HG02938 (cell line): ENCODE measurements around the gene ZNF800.
A peak's percentile ranks its signal among the peaks of the same experiment; 100 is the strongest.
"Not testable (repeated sequence)": the region's sequence is repeated elsewhere in the genome, so short reads cannot be mapped to it uniquely, and the experiment has no call there.

Experiments used
- ATAC-seq: cut with Tn5 transposase; IDR thresholded peaks from one replicate; pipeline ENCODE4 v1.9.1; 2021; ENCODE audit warnings: mild to moderate bottlenecking, moderate library complexity; ENCODE audit not compliant: unreplicated experiment

Gene ZNF800

DNA sequence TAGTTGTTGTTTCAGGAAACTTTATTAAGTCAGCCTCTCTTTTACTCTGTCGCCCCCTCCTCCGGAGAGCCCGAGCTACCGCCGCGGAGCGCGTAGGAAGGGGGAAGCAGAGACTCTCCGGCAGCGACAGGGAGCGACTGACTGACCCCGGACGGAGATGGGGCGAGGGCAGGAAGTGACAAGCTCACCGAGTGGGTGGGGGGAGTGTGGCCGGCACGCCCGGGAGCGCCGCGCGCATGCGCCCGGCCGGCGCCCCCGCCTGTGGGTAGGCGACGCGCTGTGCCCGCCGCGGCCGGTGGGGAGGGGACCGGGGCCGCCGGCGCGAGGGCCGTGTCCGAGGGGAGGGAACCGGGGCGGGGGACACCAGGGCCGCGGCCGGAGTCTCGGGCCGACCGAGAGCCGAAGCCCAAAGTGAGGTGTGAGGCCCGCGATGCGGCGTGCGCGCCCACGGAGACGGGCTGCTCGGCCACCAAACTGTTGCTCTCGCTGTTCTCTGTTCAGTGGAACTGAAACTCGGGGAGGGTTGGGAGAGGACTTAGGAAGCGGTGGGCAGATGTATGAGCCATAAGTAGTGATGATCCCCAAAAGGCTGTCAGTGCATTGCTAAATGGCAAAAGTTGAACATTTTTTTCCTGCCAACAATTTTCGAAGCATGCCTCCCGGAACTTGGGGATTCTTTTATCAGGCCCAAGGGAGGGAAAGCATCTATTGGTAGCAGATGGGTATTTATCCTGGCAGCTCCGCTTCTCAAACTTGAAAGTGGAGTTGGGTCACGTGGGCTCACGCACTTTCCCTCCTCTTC lies at the start of gene ZNF800:
TSS of gene ZNF800 (minus strand) at position 143 of the 802 bp plus-strand sequence. CDS start 1,151 bp downstream, outside the sequence.
- ATAC-seq, result peak; percentile 79

DNA sequence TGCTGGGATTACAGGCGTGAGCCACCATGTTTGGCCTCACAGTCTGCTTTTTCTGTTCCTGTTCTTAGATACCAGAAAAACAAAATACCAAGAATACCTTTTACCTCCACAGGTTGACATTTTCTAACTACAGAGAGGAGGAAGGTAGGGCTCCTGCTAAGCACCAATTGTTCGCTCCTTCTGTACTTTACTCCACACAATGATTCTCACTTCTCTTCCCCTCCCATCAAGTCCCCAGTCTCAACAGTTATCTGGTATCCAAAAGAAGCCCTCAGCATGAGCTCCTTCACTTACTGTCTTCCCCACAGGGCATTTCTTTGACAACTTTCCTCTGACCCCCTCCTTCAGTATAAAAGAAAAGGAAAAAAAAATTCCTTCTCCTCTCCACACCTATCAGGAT lies 47.7 kb upstream of the ZNF800 start:
- no peak for ATAC-seq

DNA sequence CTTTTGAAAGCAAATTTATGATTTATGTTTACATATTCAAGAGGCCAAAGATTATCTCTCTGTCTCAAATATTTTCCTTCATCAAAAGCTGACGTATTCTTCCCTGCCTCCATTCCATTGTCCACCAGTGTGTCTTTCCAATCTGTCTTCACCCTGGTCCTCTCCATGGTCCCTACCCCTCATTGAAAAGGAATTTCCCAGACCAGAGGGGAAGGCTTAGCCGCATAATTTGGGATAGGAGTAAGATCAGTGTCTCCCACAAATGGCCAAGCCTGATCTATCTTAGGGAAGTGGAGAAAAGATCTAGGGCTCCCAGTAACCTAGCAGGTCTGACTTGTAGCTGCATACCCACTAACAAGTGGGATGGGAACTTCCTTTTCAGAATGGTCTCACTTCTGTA lies 46.3 kb upstream of the ZNF800 start:
- ATAC-seq, result no peak

GRCh38 chr7:127437837-127438236 lies 45.3 kb upstream of the ZNF800 start:
- no peak for ATAC-seq

DNA sequence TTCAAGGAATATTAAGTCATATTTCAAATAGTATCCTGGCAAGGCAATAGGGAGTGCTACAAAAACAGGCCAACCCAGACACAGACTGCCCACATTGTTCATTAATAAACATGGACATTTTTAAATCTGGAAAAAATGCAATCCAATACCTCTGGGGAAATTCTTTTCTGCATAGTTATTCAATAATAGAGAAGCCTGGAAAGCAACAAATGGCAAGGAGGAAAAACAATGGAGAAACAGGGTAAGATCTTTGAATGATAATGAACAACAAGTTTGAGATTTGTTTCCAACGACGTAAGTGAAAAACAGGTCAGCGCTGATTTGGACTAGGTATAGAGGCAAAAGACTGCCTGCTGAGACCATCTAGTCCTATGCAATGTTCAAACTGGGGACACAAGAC lies 44.7 kb upstream of the ZNF800 start:
- no peak for ATAC-seq

GRCh38 chr7:127429281-127429680 lies 36.8 kb upstream of the ZNF800 start:
- not testable (repeated sequence) for ATAC-seq

- ATAC-seq, result no peak
Measured at GRCh38 chr7:127419196-127419595, 26.7 kb upstream of the ZNF800 start.

DNA sequence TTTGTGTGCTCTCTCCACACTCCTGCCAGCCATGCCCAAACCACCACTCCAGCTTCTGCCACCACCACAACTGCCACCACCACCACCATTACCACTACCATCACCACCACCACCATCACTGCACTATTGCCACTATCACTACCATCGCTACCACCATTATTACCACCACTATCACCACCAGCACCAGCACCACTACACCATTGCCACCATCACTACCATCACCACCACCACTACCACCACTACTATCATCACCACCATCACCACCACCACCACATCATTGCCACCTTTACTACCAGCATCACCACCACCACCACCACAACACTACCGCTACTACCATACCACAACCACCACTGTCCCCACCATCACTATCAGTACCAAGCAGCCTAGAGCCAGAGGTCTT lies 26.0 kb upstream of the ZNF800 start:
- ATAC-seq, result no peak

GRCh38 chr7:127417346-127417745 lies 24.8 kb upstream of the ZNF800 start:
- ATAC-seq, result peak; percentile 81

DNA sequence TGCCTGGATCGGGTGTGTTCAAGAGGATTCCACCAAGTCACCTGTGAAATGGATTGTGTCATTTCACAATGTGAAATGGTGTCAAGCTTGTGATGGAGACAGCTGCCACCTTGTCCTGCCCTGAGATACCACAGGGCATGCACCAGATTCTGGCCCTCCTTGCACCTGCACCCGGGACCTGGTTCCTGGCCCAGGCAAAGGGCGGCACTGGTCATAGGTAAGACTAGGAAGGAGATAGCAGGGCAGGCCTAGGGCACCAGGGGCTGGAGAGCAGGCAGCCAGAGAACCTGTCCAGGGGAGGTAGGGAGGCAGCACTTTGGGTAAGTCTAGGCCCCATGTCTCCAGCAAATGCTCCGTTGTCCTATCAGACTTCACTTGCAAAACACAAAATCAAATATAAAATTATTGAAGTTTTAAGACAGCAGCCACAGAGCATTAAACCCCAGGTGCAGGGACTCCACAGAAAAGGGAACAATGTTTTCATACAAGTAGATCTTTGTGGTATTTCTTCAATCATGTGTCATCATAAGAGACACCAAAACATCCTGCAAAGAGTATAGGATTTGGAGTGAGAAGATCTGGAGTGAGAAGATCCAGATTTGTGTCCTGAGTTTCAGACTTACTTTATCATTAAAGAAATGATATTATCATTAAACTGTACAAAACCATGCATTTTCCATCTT lies 22.7 kb upstream of the ZNF800 start:
- ATAC-seq, result no peak

DNA sequence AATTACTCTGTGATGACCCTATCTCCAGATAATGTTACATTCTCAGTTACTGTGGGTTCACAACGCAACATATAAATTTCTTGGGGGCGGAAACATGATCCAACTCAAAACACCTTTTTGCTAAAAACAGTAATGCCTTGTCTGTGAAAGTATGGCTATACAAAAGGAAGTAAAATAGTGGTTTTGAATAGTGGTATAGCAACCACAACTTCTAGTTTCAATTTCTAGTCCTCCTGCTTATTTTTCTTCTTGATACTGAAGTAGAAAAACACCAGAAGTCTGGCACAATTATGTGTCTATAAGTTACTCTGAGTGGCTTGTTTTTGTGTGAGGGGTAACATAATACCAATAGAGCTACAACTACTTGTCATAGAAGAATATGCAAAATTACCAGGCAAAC lies 21.5 kb upstream of the ZNF800 start:
- ATAC-seq, result peak; percentile 66

DNA sequence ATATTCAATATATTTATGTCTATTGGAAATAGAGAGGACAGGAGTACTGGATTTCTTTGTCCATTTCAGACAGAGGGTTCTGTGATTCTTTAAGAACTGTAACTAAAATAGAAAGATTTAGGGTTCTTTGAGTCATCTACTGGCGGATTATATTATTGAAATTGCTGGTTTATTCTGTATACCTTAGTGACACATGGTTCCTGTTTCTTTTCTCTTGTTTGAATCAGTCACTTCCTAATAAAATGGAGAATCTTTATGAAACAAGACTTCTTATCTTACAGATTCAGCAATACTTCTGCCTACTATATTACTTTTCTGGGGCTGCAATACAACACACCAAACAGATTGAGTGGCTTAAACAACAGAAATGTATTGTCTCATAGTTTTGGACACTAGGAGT lies 20.8 kb upstream of the ZNF800 start:
- ATAC-seq, result no peak

- ATAC-seq, result no peak
Measured at GRCh38 chr7:127411176-127411575, 18.7 kb upstream of the ZNF800 start.

- ATAC-seq, result no peak
Measured at GRCh38 chr7:127409629-127410028, 17.1 kb upstream of the ZNF800 start.

DNA sequence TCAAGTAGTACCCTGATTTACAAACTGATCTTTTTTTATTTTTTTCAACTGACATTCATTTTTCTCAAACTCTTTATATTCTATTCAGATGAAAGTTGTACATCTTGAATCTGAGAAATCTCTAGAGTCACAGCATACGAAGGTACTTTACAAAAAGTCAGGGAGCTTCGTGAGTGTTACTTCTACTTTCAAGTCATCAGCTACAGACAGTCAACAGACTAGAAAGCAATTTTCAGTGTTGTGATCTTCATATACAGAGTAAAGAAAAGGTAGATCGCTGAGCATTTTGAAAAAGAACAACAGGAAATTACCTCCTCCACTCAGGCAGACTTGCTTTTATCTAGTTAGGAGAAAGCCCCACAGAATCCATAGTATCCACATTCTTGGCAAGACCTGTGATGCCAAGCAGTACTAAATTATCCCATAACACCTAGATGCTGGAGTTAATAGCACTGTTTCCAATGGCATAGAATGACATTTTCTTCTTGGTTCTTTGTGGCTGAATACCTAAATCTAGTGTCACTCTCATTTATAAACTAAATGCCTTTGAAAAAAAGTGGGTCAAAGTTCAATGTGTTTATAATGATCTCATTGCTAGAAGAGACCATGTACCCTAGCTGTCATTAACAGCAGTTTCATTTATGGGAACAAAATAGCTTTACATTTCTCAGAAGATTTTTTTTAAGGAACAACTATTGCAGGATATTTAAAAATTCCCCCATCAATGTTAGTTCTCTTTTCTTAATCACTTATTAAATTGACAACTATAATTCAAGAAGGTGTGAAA lies 12.0 kb upstream of the ZNF800 start:
- ATAC-seq, result peak; percentile 73

GRCh38 chr7:127396184-127396583 lies 3.7 kb upstream of the ZNF800 start:
- ATAC-seq, result peak; percentile 40

DNA sequence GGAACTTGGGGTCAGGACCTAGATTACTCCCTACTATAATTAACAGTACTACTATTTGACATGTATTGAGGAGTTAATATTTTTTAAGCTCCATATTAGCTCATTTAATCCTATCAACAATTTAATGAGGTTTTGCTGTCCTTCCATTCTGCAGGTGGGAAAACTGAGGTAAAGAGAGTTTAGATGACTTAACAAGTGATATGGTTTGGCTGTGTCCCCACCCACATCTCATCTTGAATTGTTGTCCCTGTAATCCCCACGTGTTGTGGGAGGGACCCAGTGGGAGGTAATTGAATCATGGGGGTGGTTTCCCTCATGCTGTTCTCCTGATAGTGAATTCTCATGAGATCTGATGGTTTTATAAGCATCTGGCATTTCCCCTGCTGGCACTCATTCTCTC lies 2.6 kb upstream of the ZNF800 start:
- ATAC-seq, result not testable (repeated sequence)

GRCh38 chr7:127393368-127394058 lies 1.0 kb upstream of the ZNF800 start:
- no peak for ATAC-seq

GRCh38 chr7:127392182-127392565 lies 334 bp downstream of the ZNF800 start:
- peak; percentile 43 for ATAC-seq

GRCh38 chr7:127391591-127392181 lies 822 bp downstream of the ZNF800 start:
- peak; percentile 35 for ATAC-seq
